GM23338 (cell line): Measurements from ENCODE around the gene TCEAL5. TPM values are rescaled to one million over a fixed set of nuclear protein-coding genes. Genes with fewer than 3 reads are reported as not detected.
"Not testable (repeated sequence)": the region's sequence is repeated elsewhere in the genome, so short reads cannot be mapped to it uniquely, and the experiment has no call there.

Source experiments
- ATAC-seq: fragments of 200-7000 bp; cut with Tn5 transposase; 3 replicates; pipeline ENCODE4 v1.9.1; 2020
- DNase-seq: peaks from one replicate; pipeline ENCODE4 v3.0.0-alpha.2; 2015; ENCODE audit warnings: low spot score
- H2AFZ ChIP-seq: fragments of 200-600 bp; sonication (generic); 2 replicates; pipeline ENCODE4 v1.8.0; 2016; ENCODE audit warnings: antibody characterized with exemption, mild to moderate bottlenecking, moderate library complexity
- H3F3A ChIP-seq: fragments of 200-600 bp; sonication (generic); replicated peaks from 2 replicates; pipeline ENCODE4 v1.8.0; 2017; ENCODE audit warnings: antibody characterized with exemption, mixed run types, low read depth
- H3K27ac ChIP-seq: fragments of 200-600 bp; sonication (generic); 2 replicates; pipeline ENCODE4 v1.6.1; 2016; ENCODE audit warnings: low read depth
- H3K27me3 ChIP-seq: fragments of 200-600 bp; sonication (generic); 2 replicates; pipeline ENCODE4 v1.8.0; 2016; ENCODE audit warnings: mild to moderate bottlenecking, mixed run types, moderate library complexity; ENCODE audit not compliant: insufficient read depth
- H3K36me3 ChIP-seq: fragments of 200-600 bp; sonication (generic); 2 replicates; pipeline ENCODE4 v1.8.0; 2016; ENCODE audit warnings: mild to moderate bottlenecking; ENCODE audit not compliant: insufficient read depth
- H3K4me1 ChIP-seq: fragments of 200-600 bp; sonication (generic); 2 replicates; pipeline ENCODE4 v1.8.0; 2016; ENCODE audit warnings: mild to moderate bottlenecking, moderate library complexity; ENCODE audit not compliant: insufficient read depth
- H3K4me2 ChIP-seq: fragments of 200-600 bp; sonication (generic); 2 replicates; pipeline ENCODE4 v1.7.1; 2017; ENCODE audit warnings: mixed run types
- H3K4me3 ChIP-seq: fragments of 200-600 bp; sonication (generic); 2 replicates; pipeline ENCODE4 v1.6.1; 2016; ENCODE audit warnings: mixed run types
- H3K79me2 ChIP-seq: fragments of 200-600 bp; sonication (generic); replicated peaks from 2 replicates; pipeline ENCODE4 v1.8.0; 2017; ENCODE audit warnings: mild to moderate bottlenecking; ENCODE audit not compliant: insufficient read depth
- H3K9me2 ChIP-seq: fragments of 200-600 bp; sonication (generic); 2 replicates; pipeline ENCODE4 v1.8.0; 2017; ENCODE audit not compliant: insufficient read depth
- H4K20me1 ChIP-seq: fragments of 200-600 bp; sonication (generic); replicated peaks from 2 replicates; pipeline ENCODE4 v1.8.0; 2017; ENCODE audit warnings: mild to moderate bottlenecking; ENCODE audit not compliant: insufficient read depth
- H3K27ac Mint-ChIP-seq: 2 replicates; pipeline ENCODE4 v1.8.0; 2020; ENCODE audit warnings: inconsistent platforms, mild to moderate bottlenecking, moderate library complexity, mixed read lengths
- H3K27me3 Mint-ChIP-seq: 3 replicates; pipeline ENCODE4 v1.8.0; 2022; ENCODE audit warnings: low read depth, mild to moderate bottlenecking, moderate library complexity, mixed read lengths, inconsistent platforms; ENCODE audit not compliant: insufficient read depth, poor library complexity
- H3K36me3 Mint-ChIP-seq: 3 replicates; pipeline ENCODE4 v1.8.0; 2021; ENCODE audit warnings: low read depth, mild to moderate bottlenecking, inconsistent platforms, moderate library complexity, mixed read lengths
- H3K4me1 Mint-ChIP-seq: 3 replicates; pipeline ENCODE4 v1.8.0; 2020; ENCODE audit warnings: mild to moderate bottlenecking, inconsistent platforms, mixed read lengths
- H3K4me3 Mint-ChIP-seq: 3 replicates; pipeline ENCODE4 v1.8.0; 2021; ENCODE audit warnings: moderate library complexity, mild to moderate bottlenecking, inconsistent platforms, mixed read lengths
- H3K9me3 Mint-ChIP-seq: 3 replicates; pipeline ENCODE4 v1.8.0; 2020; ENCODE audit warnings: moderate library complexity, mild to moderate bottlenecking, inconsistent platforms, mixed read lengths
- EZH2phosphoT487 ChIP-seq: fragments of 200-600 bp; sonication (generic); IDR thresholded peaks from one replicate; pipeline ENCODE4 v1.8.1; 2018; ENCODE audit warnings: antibody characterized with exemption; ENCODE audit not compliant: unreplicated experiment
- NANOG ChIP-seq: IDR thresholded peaks from 2 replicates; pipeline ENCODE4 v1.6.1; 2016; ENCODE audit warnings: antibody characterized with exemption, borderline replicate concordance
- ZNF331 ChIP-seq: fragments of 250-450 bp; sonication (Bioruptor Pico); IDR thresholded peaks from 2 replicates; pipeline ENCODE4 v1.5.0; 2020; ENCODE audit warnings: low read depth, mild to moderate bottlenecking, moderate library complexity
- polyA plus RNA-seq: library from polyadenylated mRNA; unstranded; fragments of >200 nt; fragmentation: Nextera tagmentation; extraction: Ambion mirVana; gene quantifications from 2 replicates; pipeline ENCODE4 v1.2.1, GENCODE V29; 2016
- total RNA-seq: library from RNA; depleted of rRNA; stranded (reverse); fragments of >200 nt; shearing (Covaris generic); gene quantifications from 2 replicates; pipeline ENCODE4 v1.2.3, GENCODE V29; 2014
- TF ChIP-seq, protein P1 (sequence below): IDR thresholded peaks from one replicate; pipeline ENCODE4 v1.6.1; 2018; ENCODE audit warnings: antibody characterized with exemption; ENCODE audit not compliant: unreplicated experiment
- TF ChIP-seq, protein P2 (sequence below): fragments of 250-450 bp; sonication (Bioruptor Pico); IDR thresholded peaks from 2 replicates; pipeline ENCODE4 v1.5.0; 2020; ENCODE audit warnings: mild to moderate bottlenecking, moderate library complexity

The TCEAL5 gene
- total and polyA plus RNA-seq, 2 experiments from 2014 or later, result 1.8 to 22.4 TPM

DNA sequence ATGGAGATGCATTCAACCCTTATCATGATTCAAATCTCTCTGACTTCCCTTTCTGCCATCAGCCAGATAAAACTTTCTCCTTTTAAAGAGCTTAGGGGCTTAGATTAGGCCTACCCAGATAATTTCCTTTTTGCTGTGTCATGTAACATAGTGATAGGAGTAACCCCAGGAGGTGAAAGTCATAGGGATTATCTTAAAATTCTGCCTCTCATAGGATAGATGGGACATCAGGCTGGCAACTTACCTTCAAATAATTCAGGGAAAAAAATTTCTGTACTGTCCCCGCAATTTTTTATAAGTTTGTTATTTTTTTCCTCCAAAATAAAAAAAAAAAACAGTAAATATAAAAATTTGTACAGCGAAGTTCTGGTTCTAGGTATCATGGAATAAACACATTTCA is 40.9 kb downstream of the TCEAL5 start:
- H3K27me3 ChIP-seq, H3K4me2 ChIP-seq, H3K27me3 Mint-ChIP-seq, H3K4me1 Mint-ChIP-seq, H3K27ac Mint-ChIP-seq, H3K27ac ChIP-seq, H3K4me3 ChIP-seq, H3K9me2 ChIP-seq, H3K36me3 Mint-ChIP-seq, H3F3A ChIP-seq, H3K4me3 Mint-ChIP-seq, H3K4me1 ChIP-seq, H3K36me3 ChIP-seq, ATAC-seq, H2AFZ ChIP-seq, H3K79me2 ChIP-seq, DNase-seq, H4K20me1 ChIP-seq, H3K9me3 Mint-ChIP-seq: not testable (repeated sequence)

GRCh38 chrX:103234869-103235268 is 41.7 kb downstream of the TCEAL5 start:
- Histone ChIP-seq H3K4me1 (no peaks in the 10 kb centered on the region), H3K27ac (no peak overlapping the region), H3K79me2 (no peaks in the 10 kb centered on the region), H3K9me2 (no peaks in the 10 kb centered on the region), H3F3A (no peaks in the 10 kb centered on the region), H3K4me3 (no peak overlapping the region), H4K20me1 (no peaks in the 10 kb centered on the region), H3K4me2 (no peak overlapping the region), H3K36me3 (no peaks in the 10 kb centered on the region), H3K27me3 (no peaks in the 10 kb centered on the region), H2AFZ (no peak overlapping the region)
- TF ChIP-seq EZH2phosphoT487, result no peak
- TF ChIP-seq, protein P1, sequence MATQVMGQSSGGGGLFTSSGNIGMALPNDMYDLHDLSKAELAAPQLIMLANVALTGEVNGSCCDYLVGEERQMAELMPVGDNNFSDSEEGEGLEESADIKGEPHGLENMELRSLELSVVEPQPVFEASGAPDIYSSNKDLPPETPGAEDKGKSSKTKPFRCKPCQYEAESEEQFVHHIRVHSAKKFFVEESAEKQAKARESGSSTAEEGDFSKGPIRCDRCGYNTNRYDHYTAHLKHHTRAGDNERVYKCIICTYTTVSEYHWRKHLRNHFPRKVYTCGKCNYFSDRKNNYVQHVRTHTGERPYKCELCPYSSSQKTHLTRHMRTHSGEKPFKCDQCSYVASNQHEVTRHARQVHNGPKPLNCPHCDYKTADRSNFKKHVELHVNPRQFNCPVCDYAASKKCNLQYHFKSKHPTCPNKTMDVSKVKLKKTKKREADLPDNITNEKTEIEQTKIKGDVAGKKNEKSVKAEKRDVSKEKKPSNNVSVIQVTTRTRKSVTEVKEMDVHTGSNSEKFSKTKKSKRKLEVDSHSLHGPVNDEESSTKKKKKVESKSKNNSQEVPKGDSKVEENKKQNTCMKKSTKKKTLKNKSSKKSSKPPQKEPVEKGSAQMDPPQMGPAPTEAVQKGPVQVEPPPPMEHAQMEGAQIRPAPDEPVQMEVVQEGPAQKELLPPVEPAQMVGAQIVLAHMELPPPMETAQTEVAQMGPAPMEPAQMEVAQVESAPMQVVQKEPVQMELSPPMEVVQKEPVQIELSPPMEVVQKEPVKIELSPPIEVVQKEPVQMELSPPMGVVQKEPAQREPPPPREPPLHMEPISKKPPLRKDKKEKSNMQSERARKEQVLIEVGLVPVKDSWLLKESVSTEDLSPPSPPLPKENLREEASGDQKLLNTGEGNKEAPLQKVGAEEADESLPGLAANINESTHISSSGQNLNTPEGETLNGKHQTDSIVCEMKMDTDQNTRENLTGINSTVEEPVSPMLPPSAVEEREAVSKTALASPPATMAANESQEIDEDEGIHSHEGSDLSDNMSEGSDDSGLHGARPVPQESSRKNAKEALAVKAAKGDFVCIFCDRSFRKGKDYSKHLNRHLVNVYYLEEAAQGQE, result no peak
- DNase-seq (no peak), ATAC-seq (no peak)
- Mint-ChIP-seq H3K4me1 (peaks cover 7% of the 10 kb centered on the region; the same call in 2 of the 3 replicates), H3K27ac (no peak overlapping the region), H3K9me3 (no peaks in the 10 kb centered on the region), H3K27me3 (peaks cover 1% of the 10 kb centered on the region), H3K36me3 (no peaks in the 10 kb centered on the region), H3K4me3 (no peak overlapping the region)

- no peaks in the 10 kb centered on the region for H3K36me3 Mint-ChIP-seq
- DNase-seq (no peak), ATAC-seq (no peak)
- H3K27me3 Mint-ChIP-seq, result peaks cover 1% of the 10 kb centered on the region
- Histone ChIP-seq H4K20me1 (no peaks in the 10 kb centered on the region), H3K79me2 (no peaks in the 10 kb centered on the region), H3K4me3 (no peak overlapping the region), H3K36me3 (no peaks in the 10 kb centered on the region), H3K4me1 (no peaks in the 10 kb centered on the region), H3K4me2 (no peak overlapping the region), H3K27me3 (no peaks in the 10 kb centered on the region), H3K9me2 (no peaks in the 10 kb centered on the region), H2AFZ (no peak overlapping the region), H3F3A (no peaks in the 10 kb centered on the region), H3K27ac (no peak overlapping the region)
- no peak overlapping the region for H3K27ac Mint-ChIP-seq
- H3K4me3 Mint-ChIP-seq, result no peak overlapping the region
- H3K4me1 Mint-ChIP-seq, result peaks cover 7% of the 10 kb centered on the region; the same call in 2 of the 3 replicates
- H3K9me3 Mint-ChIP-seq, result no peaks in the 10 kb centered on the region
- TF ChIP-seq NANOG (no peak), ZNF331 (CRISPR knock-in tag) (no peak)
- TF ChIP-seq, protein P2, sequence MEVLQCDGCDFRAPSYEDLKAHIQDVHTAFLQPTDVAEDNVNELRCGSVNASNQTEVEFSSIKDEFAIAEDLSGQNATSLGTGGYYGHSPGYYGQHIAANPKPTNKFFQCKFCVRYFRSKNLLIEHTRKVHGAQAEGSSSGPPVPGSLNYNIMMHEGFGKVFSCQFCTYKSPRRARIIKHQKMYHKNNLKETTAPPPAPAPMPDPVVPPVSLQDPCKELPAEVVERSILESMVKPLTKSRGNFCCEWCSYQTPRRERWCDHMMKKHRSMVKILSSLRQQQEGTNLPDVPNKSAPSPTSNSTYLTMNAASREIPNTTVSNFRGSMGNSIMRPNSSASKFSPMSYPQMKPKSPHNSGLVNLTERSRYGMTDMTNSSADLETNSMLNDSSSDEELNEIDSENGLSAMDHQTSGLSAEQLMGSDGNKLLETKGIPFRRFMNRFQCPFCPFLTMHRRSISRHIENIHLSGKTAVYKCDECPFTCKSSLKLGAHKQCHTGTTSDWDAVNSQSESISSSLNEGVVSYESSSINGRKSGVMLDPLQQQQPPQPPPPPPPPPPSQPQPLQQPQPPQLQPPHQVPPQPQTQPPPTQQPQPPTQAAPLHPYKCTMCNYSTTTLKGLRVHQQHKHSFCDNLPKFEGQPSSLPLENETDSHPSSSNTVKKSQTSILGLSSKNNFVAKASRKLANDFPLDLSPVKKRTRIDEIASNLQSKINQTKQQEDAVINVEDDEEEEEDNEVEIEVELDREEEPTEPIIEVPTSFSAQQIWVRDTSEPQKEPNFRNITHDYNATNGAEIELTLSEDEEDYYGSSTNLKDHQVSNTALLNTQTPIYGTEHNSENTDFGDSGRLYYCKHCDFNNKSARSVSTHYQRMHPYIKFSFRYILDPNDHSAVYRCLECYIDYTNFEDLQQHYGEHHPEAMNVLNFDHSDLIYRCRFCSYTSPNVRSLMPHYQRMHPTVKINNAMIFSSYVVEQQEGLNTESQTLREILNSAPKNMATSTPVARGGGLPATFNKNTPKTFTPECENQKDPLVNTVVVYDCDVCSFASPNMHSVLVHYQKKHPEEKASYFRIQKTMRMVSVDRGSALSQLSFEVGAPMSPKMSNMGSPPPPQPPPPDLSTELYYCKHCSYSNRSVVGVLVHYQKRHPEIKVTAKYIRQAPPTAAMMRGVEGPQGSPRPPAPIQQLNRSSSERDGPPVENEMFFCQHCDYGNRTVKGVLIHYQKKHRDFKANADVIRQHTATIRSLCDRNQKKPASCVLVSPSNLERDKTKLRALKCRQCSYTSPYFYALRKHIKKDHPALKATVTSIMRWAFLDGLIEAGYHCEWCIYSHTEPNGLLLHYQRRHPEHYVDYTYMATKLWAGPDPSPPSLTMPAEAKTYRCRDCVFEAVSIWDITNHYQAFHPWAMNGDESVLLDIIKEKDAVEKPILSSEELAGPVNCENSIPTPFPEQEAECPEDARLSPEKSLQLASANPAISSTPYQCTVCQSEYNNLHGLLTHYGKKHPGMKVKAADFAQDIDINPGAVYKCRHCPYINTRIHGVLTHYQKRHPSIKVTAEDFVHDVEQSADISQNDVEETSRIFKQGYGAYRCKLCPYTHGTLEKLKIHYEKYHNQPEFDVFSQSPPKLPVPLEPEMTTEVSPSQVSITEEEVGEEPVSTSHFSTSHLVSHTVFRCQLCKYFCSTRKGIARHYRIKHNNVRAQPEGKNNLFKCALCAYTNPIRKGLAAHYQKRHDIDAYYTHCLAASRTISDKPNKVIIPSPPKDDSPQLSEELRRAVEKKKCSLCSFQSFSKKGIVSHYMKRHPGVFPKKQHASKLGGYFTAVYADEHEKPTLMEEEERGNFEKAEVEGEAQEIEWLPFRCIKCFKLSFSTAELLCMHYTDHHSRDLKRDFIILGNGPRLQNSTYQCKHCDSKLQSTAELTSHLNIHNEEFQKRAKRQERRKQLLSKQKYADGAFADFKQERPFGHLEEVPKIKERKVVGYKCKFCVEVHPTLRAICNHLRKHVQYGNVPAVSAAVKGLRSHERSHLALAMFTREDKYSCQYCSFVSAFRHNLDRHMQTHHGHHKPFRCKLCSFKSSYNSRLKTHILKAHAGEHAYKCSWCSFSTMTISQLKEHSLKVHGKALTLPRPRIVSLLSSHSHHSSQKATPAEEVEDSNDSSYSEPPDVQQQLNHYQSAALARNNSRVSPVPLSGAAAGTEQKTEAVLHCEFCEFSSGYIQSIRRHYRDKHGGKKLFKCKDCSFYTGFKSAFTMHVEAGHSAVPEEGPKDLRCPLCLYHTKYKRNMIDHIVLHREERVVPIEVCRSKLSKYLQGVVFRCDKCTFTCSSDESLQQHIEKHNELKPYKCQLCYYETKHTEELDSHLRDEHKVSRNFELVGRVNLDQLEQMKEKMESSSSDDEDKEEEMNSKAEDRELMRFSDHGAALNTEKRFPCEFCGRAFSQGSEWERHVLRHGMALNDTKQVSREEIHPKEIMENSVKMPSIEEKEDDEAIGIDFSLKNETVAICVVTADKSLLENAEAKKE (CRISPR knock-in tag), result no peak
These were observed 43.3 kb downstream of the TCEAL5 start for GRCh38 chrX:103233263-103233662.
